GM19193 (cell line): Measurements from ENCODE around the gene RHOT2.
A peak's percentile ranks its signal among the peaks of the same experiment; 100 is the strongest.

Experiments used
- POLR2A ChIP-seq: IDR thresholded peaks from 4 replicates; pipeline ENCODE4 v1.6.1; 2011; ENCODE audit not compliant: insufficient read depth, insufficient read length; ENCODE audit errors: extremely low read depth

The RHOT2 gene

DNA sequence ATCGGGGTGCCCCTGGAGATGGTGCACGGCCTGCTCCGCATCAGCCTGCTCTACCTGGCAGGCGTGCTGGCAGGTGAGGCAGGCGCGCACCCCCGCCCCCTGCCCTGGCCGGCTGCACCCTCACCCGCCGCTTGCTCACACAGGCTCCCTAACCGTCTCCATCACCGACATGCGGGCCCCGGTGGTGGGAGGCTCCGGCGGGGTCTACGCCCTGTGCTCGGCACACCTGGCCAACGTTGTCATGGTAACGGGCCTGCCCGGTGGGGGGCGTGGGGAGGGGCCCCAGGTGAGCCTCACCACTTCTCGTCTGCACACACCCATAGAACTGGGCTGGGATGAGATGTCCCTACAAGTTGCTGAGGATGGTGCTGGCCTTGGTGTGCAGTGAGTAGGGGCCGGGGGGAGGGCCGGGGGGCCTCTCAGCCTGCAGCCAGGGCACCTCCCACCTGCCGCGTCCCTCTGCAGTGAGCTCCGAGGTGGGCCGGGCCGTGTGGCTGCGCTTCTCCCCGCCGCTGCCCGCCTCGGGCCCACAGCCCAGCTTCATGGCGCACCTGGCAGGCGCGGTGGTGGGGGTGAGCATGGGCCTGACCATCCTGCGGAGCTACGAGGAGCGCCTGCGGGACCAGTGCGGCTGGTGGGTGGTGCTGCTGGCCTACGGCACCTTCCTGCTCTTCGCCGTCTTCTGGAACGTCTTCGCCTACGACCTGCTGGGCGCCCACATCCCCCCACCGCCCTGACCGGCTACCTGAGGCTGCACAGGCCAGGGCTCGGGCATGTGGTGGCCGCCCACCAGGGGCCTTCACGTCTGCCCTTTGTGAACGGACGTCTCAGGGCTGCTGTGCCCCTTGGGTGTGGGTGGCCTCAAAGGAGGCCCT is 9.6 kb downstream of the RHOT2 start:
- TF ChIP-seq POLR2A = no peak

DNA sequence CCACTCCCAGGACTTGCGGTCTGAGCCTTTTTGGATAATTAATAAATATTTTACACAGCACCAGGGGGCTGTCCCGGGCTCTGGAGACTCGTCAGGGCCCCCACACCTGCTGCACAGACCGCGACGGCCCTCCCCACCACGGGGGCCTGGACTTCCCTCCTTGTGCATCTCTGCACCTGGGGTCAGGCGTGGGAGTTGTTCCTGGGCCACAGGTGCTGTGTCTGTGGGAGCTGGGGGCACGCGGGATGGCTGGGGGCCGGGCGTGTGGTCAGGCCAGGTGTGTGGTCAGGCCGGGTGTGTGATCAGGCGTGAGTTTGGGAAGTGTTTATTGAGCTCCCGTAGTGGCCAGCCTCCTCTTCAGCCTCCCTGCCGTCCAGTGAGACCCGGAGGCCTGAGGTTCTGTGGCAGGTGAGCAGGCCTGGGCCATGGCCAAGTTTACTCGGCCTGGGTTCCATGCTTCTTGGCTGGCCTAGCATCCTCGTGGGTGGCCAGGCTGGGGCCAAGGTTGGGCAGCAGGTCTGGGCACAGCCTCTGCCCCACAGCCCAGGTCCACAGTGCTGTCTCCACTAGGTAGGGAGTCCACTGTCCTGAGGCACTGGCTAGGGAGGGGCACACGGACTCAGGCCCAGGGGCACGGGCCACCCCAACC is 10.4 kb downstream of the RHOT2 start:
- no peak for TF ChIP-seq POLR2A

DNA sequence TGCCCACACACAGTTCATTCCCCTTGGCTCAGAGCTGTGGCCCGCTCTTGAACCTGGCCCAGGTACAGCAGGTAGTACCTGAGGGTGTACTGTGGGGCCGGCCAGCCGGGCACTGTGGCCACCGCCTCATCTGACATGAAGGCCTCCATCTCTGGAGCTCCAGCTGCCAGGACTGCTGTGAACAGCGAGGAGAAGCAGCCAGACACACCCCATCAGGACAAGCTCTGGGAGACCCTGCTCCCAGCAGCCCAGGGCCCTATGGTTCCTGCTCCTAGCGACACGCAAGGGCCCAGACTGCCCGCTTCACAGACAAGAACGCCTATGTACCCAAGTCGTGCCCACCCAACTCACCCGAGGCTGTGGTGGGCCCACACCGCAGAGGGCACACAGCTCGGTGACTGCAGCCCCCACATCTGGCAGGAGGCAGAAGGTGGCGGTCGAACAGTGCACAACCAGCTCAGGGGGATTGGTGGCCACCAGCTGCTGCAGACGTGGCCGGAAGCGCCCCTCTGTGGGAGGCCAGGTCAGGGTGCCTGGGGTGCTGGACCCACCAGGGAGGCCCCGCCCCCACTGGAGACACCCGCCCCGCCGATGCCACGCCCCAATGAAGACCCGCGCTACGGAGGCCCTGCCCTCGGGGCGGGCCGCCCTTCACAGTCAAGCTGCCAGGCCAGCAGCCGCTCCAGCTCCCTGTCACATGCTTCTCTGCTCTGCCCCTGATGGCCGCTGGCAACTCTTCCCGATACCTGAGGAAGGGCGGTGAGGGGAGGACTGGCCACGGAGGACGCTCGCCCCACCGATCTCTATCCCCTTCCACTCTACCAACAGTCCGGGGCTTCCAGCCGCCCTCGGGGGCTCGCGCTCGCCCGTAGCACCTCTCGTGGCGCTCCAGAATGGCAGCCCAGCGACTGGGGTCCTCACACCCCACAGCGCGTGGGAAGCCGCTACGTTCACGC is 11.2 kb downstream of the RHOT2 start:
- peak; percentile 13 for TF ChIP-seq POLR2A

DNA sequence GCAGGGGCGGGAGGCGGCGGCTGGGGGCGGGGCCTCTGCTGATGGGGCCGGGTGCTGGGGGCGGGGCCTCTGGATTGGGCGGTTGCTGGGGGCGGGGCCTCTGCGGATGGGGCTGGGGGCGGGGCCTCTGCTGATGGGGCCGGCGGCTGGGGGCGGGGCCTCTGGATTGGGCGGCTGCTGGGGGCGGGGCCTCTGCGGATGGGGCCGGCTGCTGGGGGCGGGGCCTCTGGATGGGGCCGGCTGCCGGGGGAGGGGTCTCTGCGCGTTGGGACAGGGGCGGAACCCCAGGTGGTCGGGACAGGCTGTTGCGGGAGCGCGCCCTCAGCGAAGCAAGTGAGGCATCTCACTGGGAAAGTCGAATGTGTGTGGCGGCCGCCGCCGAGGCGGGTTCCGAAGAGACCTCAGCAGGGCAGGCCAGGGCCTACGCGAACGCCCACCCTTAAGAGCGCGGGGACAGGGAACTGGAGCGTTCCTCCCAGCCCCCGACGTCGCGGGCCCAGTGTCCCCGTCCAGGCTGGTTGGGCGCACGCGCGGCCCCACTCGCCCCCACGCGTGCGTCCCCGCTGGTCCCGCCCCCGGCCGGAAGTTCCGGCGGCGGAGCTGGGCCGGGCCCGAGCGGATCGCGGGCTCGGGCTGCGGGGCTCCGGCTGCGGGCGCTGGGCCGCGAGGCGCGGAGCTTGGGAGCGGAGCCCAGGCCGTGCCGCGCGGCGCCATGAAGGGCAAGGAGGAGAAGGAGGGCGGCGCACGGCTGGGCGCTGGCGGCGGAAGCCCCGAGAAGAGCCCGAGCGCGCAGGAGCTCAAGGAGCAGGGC is 12.1 kb downstream of the RHOT2 start, which contains the start of gene STUB1:
STUB1 (plus strand) TSS at position 597 of the 811 bp plus-strand sequence; CDS start at position 713, 116 bp downstream.
- TF ChIP-seq POLR2A = peak; percentile 82

DNA sequence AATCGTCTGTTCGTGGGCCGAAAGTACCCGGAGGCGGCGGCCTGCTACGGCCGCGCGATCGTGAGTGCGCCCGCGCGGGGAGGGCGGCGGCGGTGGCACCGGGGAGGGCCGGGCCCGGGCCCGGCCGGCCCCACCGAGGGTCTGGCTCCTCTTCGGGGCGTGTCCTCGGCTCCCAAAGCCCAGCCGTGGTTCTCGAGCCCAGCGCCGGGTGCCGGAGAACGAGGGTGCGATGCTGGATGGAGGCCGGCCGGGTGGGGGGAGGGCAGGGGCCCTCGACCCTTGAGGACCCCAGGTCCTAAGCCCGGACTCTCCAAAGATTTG is 12.7 kb downstream of the RHOT2 start:
- no peak for TF ChIP-seq POLR2A

DNA sequence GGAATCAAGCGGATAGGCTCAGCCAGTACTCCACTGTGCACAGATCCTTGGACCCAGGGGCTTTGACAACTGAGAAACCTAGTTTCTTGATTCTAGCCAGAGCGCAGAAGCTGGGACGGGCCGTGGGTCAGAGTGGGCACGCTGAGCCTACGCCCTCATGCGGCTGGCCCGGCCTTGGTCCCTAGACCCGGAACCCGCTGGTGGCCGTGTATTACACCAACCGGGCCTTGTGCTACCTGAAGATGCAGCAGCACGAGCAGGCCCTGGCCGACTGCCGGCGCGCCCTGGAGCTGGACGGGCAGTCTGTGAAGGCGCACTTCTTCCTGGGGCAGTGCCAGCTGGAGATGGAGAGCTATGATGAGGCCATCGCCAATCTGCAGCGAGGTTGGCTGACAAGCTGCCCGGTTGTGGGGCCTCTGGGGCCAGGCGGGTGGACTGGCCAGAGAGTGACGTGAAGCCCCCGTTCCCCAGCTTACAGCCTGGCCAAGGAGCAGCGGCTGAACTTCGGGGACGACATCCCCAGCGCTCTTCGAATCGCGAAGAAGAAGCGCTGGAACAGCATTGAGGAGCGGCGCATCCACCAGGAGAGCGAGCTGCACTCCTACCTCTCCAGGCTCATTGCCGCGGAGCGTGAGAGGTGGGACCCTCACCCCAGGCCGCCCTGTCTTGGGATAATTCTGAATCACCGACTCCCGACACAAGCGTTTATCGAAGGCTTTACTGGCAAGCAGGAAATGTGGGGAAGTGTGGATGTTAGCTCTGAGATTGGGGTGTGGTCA is 13.2 kb downstream of the RHOT2 start:
- TF ChIP-seq POLR2A = no peak

DNA sequence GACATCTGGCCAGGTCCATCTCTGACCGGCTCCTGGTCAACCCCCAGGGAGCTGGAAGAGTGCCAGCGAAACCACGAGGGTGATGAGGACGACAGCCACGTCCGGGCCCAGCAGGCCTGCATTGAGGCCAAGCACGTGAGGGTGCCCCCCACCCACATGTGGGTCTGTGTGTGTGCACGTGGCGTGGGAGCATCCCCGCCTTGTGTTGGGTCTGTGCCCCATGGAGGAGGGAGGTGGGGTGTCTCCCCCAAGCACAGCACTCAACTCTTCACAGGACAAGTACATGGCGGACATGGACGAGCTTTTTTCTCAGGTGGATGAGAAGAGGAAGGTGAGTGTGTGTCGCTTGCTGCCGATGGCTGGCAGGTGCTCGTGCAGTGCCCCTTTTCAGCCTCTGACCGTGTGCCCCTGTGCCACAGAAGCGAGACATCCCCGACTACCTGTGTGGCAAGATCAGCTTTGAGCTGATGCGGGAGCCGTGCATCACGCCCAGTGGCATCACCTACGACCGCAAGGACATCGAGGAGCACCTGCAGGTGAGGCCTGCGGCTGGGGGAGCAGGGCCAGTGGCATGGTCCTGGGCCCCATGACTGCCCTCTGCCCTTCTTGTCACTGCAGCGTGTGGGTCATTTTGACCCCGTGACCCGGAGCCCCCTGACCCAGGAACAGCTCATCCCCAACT is 14.0 kb downstream of the RHOT2 start:
- no peak for TF ChIP-seq POLR2A

DNA sequence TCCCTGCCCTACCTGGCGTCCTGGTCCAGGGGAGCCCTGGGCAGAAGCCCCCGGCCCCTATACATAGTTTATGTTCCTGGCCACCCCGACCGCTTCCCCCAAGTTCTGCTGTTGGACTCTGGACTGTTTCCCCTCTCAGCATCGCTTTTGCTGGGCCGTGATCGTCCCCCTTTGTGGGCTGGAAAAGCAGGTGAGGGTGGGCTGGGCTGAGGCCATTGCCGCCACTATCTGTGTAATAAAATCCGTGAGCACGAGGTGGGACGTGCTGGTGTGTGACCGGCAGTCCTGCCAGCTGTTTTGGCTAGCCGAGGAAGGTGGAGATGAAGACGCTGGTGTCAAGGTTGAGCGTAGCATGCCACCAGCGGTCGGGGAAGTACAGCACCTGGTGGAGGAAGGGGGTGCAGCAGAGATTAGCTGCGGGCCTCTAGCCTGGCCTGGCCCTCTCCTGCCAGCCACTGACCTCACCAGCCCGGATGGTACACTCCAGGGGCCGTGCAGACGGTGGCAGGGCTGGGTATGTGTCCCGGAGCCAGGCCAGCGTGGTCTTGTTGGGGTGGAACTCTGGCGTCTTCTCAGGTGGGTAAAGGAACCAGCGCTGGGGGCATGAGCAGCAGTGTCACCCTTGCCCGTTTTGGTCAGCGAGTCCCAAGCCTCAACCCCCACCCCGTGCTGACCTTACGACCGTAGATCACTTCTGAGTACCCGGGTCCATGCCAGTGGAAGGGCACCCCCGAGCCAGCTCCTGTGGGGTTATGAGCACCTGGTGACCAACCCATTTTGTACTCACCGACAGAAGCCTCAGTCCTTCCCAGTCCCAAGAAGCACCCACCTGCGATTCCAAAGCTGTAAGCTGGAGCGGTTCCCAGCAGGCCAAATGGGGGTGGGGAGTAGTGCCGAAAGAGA is 14.8 kb downstream of the RHOT2 start:
- TF ChIP-seq POLR2A = no peak

DNA sequence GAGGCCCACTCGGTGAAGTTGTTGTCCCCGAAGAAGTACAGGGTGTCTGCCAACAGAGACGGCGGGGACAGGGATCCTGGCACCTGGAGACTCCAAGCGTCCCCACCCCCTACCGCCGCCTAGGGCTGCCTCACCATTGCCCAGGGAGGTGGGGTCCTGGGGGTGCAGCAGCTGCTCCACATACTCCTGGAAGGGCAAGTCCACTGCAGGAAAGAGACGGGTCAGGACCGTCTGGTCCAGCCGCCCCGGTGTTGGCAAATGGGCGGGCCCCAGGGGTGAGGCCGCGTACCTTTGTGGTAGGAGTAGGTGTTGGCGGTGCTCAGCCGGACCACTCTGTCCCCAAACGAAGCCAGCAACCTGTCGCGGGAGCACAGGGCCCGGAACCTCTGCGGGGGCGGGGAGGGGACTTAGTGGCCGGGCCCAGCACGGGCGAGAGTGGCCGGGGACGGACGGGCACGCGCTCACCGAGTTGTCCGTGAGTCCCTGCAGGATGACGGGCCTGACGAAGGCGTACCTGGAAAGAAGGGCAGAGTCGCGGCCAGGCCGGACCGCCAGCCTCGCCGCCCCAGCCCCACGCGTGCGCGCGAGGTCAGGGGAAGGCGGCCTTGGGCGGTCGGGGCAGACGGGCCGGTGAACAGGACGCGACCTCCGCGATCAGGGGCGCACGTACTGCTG is 15.6 kb downstream of the RHOT2 start:
- no peak for TF ChIP-seq POLR2A

DNA sequence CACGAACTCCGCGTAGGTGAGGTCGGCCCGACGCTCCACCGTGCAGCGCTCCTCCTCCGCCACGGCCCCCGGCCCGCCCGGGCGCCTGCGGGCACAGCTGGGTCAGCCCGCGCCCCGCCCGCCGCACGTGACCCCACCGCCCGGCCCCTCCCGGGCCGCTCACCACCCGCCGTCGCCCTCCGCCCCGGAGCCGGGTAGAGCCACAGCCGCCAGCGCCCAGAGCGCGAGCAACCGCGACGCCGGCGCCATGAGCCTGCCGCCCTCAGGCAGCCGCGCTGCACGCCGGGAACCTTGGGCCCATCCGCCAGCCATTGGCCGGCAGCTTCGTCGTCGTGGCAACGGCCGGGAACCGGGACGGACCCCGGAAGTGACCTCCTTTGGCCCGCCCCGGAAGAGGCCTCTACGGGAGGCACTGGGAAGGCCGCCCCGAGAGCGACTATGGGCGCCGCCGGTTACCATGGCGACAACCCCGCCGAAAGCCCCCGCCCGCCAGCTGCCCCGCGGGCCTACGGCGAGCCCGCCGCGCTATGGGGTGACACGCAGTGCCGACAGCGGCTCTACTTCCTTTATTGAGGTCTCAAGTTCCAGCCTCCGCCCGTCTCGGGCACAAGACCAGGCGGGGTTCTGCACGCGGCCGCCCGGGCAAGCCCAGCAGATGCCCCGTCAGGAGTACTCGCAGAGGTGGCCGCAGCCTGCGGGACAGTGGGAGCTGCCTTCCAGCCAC is 16.3 kb downstream of the RHOT2 start, which contains the start of gene JMJD8:
JMJD8 (minus strand) TSS at position 264 of the 724 bp plus-strand sequence; CDS start at position 249, 15 bp downstream.
- TF ChIP-seq POLR2A = peak; percentile 91
